DOHH2 (cell line): ENCODE data around the gene DGKZ.

Experiments used
- EZH2phosphoT487 ChIP-seq: fragments of 200-600 bp; sonication (generic); IDR thresholded peaks from 2 replicates; pipeline ENCODE4 v1.6.1; 2017; ENCODE audit warnings: borderline replicate concordance, mild to moderate bottlenecking, antibody characterized with exemption, low read length, moderate library complexity, mixed read lengths
- TF ChIP-seq, protein P1 (sequence below): fragments of 200-600 bp; sonication (generic); IDR thresholded peaks from one replicate; pipeline ENCODE4 v1.5.1; 2014; ENCODE audit warnings: antibody characterized with exemption, mild to moderate bottlenecking, low read depth, low read length; ENCODE audit not compliant: poor library complexity, severe bottlenecking

DNA sequence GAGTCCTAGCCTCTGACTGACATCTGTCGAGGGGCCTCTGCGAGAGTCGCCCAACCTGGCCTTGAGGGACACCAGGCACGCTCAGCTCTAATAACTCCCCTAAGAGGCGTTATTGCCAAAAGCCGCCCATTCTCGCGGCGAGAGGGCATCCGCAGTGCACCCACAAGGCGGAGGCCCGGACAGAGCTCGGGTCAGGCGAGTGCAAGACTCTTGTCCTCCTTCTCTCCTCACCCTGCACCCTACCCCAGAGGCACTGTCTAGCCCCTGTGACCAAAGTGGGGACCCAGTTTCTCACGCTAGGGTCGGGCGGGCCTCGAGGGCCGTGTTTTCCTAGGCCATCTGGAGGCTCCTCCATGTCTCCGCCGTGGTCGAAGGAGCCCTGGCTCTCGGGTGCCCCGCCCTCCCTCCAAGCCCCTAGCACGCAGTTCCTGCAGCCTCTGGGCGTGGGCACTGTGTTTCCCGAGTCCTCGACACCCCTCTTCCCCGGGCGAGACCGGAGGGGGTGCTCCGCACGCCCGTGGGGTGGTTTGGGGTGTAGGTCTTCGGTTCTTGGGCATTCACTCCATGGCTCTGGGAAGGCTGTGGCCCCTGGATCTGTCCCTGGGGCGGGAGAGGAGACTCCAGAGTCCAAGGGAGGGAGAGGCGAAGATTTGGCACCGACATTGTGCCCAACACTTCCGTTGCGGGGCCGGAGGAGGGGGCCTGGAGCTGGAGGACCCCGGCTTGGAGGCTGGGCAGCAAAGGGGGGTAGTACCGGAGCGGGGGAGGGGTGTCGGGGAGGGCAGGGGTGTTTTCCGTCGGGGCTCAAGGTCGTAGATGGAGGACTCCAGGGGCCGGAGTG is 43.3 kb downstream of the DGKZ start:
- TF ChIP-seq EZH2phosphoT487 = peak; percentile 48
- TF ChIP-seq, protein P1, sequence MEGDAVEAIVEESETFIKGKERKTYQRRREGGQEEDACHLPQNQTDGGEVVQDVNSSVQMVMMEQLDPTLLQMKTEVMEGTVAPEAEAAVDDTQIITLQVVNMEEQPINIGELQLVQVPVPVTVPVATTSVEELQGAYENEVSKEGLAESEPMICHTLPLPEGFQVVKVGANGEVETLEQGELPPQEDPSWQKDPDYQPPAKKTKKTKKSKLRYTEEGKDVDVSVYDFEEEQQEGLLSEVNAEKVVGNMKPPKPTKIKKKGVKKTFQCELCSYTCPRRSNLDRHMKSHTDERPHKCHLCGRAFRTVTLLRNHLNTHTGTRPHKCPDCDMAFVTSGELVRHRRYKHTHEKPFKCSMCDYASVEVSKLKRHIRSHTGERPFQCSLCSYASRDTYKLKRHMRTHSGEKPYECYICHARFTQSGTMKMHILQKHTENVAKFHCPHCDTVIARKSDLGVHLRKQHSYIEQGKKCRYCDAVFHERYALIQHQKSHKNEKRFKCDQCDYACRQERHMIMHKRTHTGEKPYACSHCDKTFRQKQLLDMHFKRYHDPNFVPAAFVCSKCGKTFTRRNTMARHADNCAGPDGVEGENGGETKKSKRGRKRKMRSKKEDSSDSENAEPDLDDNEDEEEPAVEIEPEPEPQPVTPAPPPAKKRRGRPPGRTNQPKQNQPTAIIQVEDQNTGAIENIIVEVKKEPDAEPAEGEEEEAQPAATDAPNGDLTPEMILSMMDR = no peak
